HG03280 (cell line): ENCODE results near the gene AVPI1.
"Not testable (repeated sequence)": the region's sequence is repeated elsewhere in the genome, so short reads cannot be mapped to it uniquely, and the experiment has no call there.

Experiments
- ATAC-seq: cut with Tn5 transposase; IDR thresholded peaks from one replicate; pipeline ENCODE4 v1.9.1; 2021; ENCODE audit warnings: mild to moderate bottlenecking, moderate library complexity; ENCODE audit not compliant: unreplicated experiment

AVPI1 gene

GRCh38 chr10:97713339-97713825, 26.3 kb upstream of the AVPI1 start, which contains the start of gene MARVELD1:
MARVELD1 (plus strand) TSS chr10:97713730; CDS start chr10:97713877, 147 bp downstream.
- ATAC-seq: no peak

DNA sequence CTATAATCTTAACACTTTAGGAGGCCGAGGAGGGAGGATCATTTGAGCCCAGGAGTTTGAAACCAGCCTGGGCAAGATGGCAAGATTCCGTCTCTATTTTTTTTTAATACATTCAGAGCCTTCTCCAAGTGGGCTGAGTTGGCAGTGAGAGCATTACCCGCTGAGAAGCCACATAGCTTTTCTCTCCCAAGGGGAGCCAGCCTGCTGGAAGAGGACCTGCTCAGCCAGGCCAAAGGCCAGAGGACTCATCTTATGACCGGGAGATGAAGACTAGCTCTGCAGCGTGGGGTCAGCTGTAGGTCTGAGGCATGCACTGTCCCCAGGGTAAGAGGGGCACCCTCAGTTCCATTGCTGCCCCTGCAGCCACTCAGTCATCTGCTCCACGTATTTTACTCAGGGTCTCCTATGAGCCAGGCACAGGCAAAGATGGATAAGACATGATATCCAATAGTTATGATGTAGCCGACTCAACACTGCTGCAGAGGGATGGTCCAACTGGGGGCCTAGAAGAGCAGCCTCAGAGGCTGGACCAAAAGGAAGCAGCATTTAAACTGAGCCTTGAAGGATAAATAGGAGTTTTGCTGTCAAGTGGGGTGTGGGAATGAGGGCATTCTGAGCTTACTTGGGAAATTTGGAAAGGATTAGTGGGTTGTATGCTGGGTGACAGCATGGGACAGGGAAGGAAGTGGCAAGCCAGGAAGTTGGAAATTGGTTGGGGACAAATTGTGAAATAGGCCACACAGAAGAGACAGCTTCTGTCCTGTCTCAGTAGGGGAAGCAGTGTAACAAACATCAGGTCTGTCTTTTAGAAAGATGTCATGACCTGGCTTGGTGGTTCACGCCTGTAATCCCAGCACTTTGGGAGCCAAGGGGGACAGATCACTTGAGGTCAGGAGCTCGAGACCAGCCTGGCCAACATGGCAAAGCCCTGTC, 24.9 kb upstream of the AVPI1 start:
- ATAC-seq: no peak

GRCh38 chr10:97708976-97709946, 22.2 kb upstream of the AVPI1 start:
- no peak for ATAC-seq

GRCh38 chr10:97708167-97708566, 21.1 kb upstream of the AVPI1 start:
- ATAC-seq: no peak

- no peak for ATAC-seq
These were observed 20.3 kb upstream of the AVPI1 start for GRCh38 chr10:97707134-97707861.

DNA sequence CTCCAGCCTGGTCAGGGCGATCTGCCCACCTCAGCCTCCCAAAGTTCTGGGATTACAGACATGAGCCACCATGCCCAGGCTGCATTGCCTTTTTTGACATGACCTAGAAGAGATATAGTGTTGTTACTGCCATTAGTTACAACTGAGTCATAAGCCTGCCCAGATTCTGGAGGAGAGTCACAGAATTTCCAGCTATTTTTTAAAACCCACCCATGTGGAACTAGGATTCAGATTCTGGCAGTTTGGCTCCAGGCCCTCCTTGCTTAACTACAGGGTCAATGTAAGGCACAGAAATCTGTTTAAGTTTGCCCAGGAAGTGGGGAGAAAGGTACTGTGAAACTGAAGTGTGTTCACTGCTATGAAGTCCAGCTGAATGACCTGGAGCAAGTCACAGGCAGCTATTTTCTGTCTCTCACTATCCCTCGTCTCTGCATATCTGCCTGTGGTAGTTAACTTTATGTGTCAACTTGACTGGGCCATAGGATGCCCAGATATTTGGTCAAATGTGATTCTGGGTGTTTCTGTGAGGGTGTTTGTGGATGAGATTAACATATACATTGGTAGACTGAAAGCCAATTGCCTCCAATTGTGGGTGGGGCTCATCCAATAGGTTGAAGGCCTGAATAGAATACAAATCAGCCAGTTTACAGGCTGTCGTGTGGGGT, 18.1 kb upstream of the AVPI1 start:
- no peak for ATAC-seq

DNA sequence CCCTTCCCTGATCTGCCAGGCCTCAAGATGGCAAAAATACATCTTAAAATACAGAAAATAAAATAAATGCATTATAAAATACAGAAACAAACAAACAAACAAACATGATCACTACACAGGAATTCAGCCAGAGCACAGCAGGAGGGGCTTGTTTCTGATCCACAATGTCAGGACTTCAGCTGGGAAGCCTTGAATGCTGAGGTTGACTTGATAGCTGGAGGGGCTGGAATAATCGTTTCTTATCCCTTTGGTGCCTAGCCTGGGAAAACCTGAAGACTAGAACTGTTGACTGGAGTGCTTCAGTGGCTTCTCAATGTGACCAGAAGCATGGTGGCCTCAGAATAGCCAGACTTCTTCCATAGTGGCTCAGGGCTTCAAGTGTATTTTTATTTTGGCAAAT, 17.3 kb upstream of the AVPI1 start:
- no peak for ATAC-seq

DNA sequence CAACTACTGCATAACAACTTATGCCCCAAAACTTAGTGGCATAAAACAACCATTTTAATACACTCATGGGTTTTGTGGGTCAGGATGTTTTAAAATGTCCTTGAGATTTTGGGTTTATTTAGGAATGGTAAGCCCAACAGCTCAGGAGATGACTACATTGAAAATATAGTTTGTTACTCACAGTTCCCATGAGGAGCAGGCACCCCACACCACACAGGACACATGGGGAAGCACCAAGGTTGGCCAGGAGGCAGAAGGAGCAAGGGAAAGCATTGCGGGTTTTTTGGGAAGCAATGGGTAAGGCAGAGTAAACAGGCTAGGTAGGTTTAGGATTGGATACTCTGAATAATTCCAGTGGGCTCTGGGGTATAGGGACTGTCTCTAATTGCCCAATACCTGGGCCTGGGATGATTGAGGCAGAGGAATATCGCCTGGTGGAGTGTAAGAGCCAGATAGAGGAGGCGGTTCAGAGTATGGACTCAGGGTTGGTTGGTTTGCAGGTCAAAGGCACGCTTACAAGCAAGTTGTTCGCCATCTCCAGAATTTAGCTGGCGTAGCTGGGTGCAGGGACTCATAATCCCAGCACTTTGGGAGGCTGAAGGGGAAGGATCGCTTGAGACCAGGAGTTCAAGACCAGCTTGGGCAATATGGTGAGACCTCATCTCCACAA, 16.5 kb upstream of the AVPI1 start:
- ATAC-seq: no peak

DNA sequence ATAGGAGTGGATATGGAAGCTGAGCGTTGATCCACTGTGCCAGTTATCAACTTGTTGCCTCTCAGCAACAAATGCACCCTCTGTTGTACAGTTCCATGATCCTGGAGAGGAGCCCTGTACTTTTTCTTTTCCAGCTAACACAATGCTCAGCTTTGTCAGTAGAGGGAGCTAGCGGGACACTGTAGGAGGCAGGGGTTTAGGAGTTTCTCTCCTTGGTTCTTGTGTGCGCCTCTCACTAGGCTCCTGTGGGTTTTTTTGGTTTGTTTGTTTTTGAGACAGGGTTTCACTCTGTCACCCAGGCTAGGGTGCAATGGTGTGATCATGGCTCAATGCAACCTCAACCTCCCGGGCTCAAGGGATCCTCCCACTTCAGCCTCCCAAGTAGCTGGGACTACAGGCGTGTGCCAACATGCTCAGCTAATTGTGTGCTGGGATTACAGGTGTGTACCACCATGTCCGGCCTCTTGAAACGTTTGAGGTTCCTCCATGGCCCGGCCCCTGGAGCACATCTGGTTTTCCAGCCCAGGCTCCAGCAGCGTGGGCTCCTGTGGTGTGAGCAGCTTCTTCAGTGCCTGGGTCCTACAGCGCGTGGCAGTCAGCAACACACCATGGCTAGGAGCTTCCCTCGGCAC, 14.5 kb upstream of the AVPI1 start:
- ATAC-seq: peak; percentile 78

DNA sequence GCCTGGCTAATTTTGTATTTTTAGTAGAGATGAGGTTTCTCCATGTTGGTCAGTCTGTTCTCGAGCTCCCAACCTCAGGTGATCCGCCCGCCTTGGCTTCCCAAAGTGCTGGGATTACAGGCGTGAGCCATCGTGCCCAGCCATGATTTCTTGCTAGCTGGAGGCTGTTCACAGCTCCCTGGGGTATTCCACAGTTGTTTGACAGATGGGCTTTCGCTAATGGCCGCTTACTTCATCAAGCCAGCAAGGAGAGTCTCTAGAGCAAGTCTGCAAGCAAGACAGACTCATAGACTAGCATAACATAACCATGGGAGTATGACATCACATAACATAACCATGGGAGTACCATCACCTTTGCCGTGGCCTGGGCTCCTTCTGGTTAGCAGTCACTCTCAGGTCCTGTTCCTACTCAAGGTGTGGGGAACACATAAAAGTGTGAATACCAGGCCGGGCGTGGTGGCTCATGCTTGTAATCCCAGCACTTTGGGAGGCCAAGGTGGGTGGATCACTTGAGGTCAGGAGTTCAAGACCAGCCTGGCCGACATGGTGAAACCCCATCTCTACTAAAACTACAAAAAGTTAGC, 11.1 kb upstream of the AVPI1 start:
- ATAC-seq: not testable (repeated sequence)

DNA sequence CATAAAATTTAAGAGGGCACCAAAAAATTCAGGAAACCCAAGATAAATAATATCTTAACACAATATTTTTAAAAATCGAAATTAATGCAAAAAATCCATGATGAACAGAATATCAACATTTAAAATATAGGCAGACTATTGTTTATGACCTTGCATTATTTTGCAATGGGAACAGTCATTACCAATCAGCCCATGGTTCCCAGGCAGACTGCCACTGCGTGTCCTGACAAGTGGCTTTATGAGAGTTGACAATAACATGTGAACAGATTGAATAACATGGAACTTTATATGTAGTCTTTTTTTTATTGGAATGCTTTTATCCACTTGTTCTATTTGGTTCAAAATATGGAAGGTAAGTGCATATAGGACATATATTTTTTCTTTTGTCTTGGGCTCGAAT, 3.1 kb upstream of the AVPI1 start:
- no peak for ATAC-seq

- ATAC-seq: no peak
These were observed 2.5 kb upstream of the AVPI1 start for GRCh38 chr10:97689559-97690020.

- ATAC-seq: no peak
These were observed 1.0 kb upstream of the AVPI1 start for GRCh38 chr10:97687785-97688781.

GRCh38 chr10:97686301-97686961, 610 bp downstream of the AVPI1 start:
- peak; percentile 8 for ATAC-seq

- ATAC-seq: no peak
These were observed 1.6 kb downstream of the AVPI1 start for GRCh38 chr10:97685395-97685958.

GRCh38 chr10:97684866-97685394, 2.1 kb downstream of the AVPI1 start:
- ATAC-seq: no peak
